ENCODE measurements around the gene DENND5A. TPM values are rescaled to one million over a fixed set of nuclear protein-coding genes. Genes with fewer than 3 reads are reported as not detected.
"Not testable (repeated sequence)": the region's sequence is repeated elsewhere in the genome, so short reads cannot be mapped to it uniquely, and the experiment has no call there.

The DENND5A gene
- total RNA-seq, 1 donor from 2014 or later: 147 TPM

- ATAC-seq (no peak), DNase-seq (ENCODE audit: low spot score) (no peak)
- intact Hi-C loops (cut with DNase I): no loop called here
Observed at GRCh38 chr11:9222654-9223053, 42.5 kb downstream of the DENND5A start.

- intact Hi-C loops (cut with DNase I); DNase-seq (ENCODE audit: low spot score); ATAC-seq: not testable (repeated sequence)
Observed at GRCh38 chr11:9220853-9221252, 44.3 kb downstream of the DENND5A start.

DNA sequence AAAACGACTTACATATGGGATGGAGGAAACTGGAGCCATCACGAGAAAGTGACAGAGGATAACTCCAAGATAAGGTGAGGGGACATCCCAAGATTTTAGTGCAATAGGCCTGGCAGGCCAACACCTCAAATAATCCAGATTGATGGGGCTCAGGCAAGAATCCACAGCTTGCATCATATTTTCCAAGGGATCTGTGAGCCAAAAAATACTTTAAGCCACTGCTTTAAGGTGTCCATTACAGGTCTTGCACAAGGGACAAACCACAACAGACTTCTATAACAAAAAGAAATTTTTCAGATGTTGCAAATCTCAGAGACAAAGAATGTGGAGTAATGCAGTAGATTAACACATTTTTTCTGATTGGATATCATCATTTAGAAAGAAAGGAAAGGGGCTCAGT, 45.6 kb downstream of the DENND5A start:
- peak; percentile 93 for ATAC-seq

DNA sequence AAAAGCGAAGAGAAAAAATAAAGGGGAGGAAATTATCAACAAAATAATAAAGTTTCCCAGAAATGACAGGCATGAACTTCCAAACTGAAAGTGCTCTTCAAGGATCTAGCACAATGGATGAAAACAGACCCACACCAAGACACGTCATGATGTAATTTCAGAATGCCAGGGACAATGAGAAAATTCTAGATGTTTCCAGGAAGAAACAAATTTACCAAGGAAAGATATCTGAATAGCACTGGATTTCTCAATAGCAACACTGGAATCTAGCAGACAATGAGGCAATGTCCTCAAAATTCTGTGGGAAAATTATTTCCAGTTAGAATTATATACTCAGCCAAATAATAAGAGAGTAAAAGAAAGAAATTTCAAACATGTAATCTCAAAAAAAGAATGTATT, 46.0 kb downstream of the DENND5A start:
- DNase-seq (ENCODE audit: low spot score): no peak
- intact Hi-C loops (cut with DNase I): no loop called here
- peak; percentile 85 for ATAC-seq

More for the DNA sequence above, 45.6 kb downstream of the DENND5A start:
- intact Hi-C loops (cut with DNase I): no loop called here
- no peak for DNase-seq (ENCODE audit: low spot score)

GRCh38 chr11:9214765-9215164, 50.4 kb downstream of the DENND5A start:
- ATAC-seq (no peak), DNase-seq (ENCODE audit: low spot score) (no peak)
- intact Hi-C loops (cut with DNase I): no loop called here

GRCh38 chr11:9211322-9211721, 53.8 kb downstream of the DENND5A start:
- intact Hi-C loops (cut with DNase I): no loop called here
- DNase-seq (ENCODE audit: low spot score): no peak
- ATAC-seq: no peak

DNA sequence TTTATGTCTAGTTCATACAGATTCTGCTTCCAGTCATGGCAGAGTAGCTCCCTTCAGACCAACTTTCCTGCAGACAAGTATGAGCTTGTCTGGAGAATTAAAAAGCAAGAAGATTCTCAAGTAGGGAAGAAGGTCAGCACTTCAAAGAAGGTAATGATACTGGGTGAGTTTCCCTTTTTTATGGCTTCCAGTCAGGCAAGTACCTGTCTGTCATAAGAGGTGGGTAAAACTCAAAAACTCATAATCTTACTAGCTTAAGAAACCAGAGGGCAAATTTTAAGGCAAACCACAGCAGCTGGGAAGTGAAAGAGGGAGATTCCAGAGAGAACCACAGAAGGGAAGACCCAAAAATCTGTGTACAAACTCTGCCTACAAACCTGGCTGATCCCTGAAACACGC, 54.2 kb downstream of the DENND5A start:
- intact Hi-C loops (cut with DNase I): no loop called here
- ATAC-seq (no peak), DNase-seq (ENCODE audit: low spot score) (no peak)

DNA sequence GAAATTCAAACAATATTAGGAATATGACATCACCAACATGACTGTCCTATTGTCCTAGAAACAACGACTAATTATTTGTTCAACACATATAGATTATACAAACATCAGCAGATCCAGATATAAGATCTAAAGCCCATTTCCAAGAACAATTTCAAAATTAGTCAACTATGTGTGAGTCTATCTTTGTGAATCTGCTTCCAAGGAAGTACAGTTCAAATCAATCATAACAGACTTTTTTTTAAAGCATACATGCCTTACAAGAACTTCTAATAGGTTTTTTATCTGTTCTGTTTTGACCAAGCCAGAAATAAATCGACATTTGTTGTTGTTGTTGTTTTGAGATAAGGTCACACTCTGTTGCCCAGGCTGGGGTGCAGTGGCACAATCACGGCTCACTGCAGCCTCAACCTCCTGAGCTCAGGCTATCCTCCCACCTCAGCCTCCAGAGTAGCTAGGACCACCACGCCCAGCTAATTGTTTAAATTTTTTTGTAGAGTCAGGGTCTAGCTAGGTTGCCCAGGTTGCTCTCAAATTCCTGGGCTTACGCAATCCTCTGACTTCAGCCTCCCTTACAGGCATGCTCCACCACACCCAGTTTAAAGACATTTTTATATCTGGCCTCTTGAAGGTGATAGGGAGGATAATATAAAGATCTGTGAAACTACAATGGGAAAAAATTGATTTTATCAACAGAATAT, 54.8 kb downstream of the DENND5A start:
- DNase-seq (ENCODE audit: low spot score): no peak
- intact Hi-C loops (cut with DNase I): no loop called here
- no peak for ATAC-seq

GRCh38 chr11:9209604-9210003, 55.5 kb downstream of the DENND5A start:
- DNase-seq (ENCODE audit: low spot score); intact Hi-C loops (cut with DNase I); ATAC-seq: not testable (repeated sequence)

DNA sequence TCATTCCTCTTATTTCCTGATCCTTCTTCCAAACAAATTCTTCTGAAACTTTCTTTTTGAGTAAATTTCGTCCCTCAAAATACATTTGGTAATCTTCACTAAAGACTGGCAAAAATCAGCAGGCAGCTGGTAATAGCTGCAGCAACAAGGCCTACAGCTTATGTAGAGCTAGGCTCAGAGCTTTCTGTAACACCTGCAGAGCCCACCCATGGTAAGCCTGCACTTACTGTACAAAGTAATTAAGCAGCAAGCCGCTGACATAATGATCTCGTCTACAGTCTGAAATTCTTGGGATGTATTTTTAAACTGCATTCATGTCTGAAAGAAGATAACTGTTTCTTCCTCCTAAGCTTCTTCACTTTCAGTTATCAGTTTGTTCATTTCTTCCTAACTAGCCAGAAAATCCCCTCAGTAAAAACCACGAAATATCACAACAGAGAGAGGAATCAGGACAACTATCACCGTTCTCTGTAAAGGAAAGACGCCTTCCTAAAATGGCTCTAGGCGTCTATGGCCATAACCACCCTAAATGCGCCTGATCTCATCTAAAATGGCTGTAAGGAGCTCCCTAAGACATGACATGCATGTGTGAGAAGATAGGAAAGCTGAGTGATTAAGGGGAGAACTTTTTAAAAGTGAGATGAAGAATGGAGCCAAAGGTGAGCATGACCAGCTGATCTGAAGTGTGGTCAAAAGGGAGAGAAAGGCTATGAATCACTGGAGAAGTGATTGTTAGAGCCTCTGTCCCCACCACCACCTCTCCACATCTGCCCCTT, 56.2 kb downstream of the DENND5A start:
- DNase-seq (ENCODE audit: low spot score): no peak
- no peak for ATAC-seq
- intact Hi-C loops (cut with DNase I): no loop called here

GRCh38 chr11:9207229-9207628, 57.9 kb downstream of the DENND5A start:
- no peak for ATAC-seq
- no peak for DNase-seq (ENCODE audit: low spot score)
- intact Hi-C loops (cut with DNase I): no loop called here

GRCh38 chr11:9206496-9206895, 58.7 kb downstream of the DENND5A start:
- intact Hi-C loops (cut with DNase I): no loop called here
- ATAC-seq (no peak), DNase-seq (ENCODE audit: low spot score) (no peak)

- ATAC-seq: no peak
- intact Hi-C loops (cut with DNase I): no loop called here
- no peak for DNase-seq (ENCODE audit: low spot score)
Observed at GRCh38 chr11:9203691-9204311, 61.3 kb downstream of the DENND5A start.

GRCh38 chr11:9201372-9202162, 63.6 kb downstream of the DENND5A start:
- DNase-seq (ENCODE audit: low spot score): no peak
- ATAC-seq: no peak
- intact Hi-C loops (cut with DNase I): no loop called here

DNA sequence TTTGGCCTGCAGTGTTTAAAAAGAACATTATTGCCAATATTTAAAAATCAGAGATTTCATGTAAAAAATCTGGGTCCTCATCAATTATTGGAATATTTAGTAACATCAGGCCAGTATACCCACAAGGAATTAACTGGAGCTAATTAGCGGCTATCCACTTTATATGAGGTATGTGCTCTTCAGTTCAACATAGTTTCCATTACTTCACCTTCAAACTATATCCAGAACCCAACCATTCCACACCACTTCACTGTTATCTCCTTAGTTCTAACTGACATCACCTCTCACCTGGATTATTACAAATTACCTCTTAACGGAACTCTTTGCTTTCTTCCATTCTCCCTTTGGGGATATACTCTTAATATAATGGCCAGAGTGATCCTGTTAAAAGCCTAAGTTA, 64.7 kb downstream of the DENND5A start:
- DNase-seq (ENCODE audit: low spot score) (no peak), ATAC-seq (no peak)
- intact Hi-C loops (cut with DNase I): no loop called here

GRCh38 chr11:9193316-9193715, 71.8 kb downstream of the DENND5A start:
- intact Hi-C loops (cut with DNase I): no loop called here
- no peak for DNase-seq (ENCODE audit: low spot score)
- ATAC-seq: no peak

- DNase-seq (ENCODE audit: low spot score) (no peak), ATAC-seq (no peak)
- intact Hi-C loops (cut with DNase I): no loop called here
Observed at GRCh38 chr11:9192561-9192960, 72.6 kb downstream of the DENND5A start.

- intact Hi-C loops (cut with DNase I); DNase-seq (ENCODE audit: low spot score); ATAC-seq: not testable (repeated sequence)
Observed at GRCh38 chr11:9190326-9191016, 74.7 kb downstream of the DENND5A start.

- DNase-seq (ENCODE audit: low spot score); intact Hi-C loops (cut with DNase I); ATAC-seq: not testable (repeated sequence)
Observed at GRCh38 chr11:9188860-9189259, 76.3 kb downstream of the DENND5A start.

Measured in sciatic nerve (tissue), 2 donors.